ENCODE results near the gene IL2RA. TPM values are rescaled to one million over a fixed set of nuclear protein-coding genes. Genes with fewer than 3 reads are reported as not detected.

The IL2RA gene
- polyA plus RNA-seq, 1 donor from 2014 or later = not detected

GRCh38 chr10:6079044-6079443 is 16.9 kb upstream of the IL2RA start:
- no peaks in the 10 kb centered on the region for H3K9me2 ChIP-seq (ENCODE audit: insufficient read depth, low read length)
- H3K27ac ChIP-seq (ENCODE audit: low read length) = no peak overlapping the region
- no peaks in the 10 kb centered on the region for H4K20me1 ChIP-seq (ENCODE audit: insufficient read depth)
- no peaks in the 10 kb centered on the region for H3K79me2 ChIP-seq (replicated peaks; ENCODE audit: insufficient read depth, low read length)
- H3K4me2 ChIP-seq (ENCODE audit: low read length) = no peak overlapping the region
- no peaks in the 10 kb centered on the region for H3K36me3 ChIP-seq (ENCODE audit: insufficient read depth, low read length)
- TF ChIP-seq REST (IDR thresholded peaks at IDR 0.05; ENCODE audit: borderline replicate concordance) (no peak), TAF1 (IDR thresholded peaks at IDR 0.05; ENCODE audit: low read depth) (no peak), EP300 (conservative IDR thresholded peaks at IDR 0.05; ENCODE audit: poor library complexity, severe bottlenecking) (no peak)
- no peaks in the 10 kb centered on the region for H3F3A ChIP-seq (ENCODE audit: insufficient read depth, low read length, poor library complexity, severe bottlenecking)
- H3K9ac ChIP-seq (ENCODE audit: low read length) = no peak overlapping the region
- H3K9me3 ChIP-seq (ENCODE audit: low read length) = no peaks in the 10 kb centered on the region
- no peaks in the 10 kb centered on the region for H3K27me3 ChIP-seq (ENCODE audit: insufficient read depth, low read depth, low read length)
- no peak overlapping the region for H3K4me3 ChIP-seq (ENCODE audit: low read length)
- no peak overlapping the region for H2AFZ ChIP-seq (ENCODE audit: low read depth, low read length)

GRCh38 chr10:6077071-6077675 is 15.0 kb upstream of the IL2RA start:
- TF ChIP-seq POLR2AphosphoS5 (IDR thresholded peaks at IDR 0.05) = no peak
- no peak for TF ChIP-seq SMC3 (conservative IDR thresholded peaks at IDR 0.05; ENCODE audit: poor library complexity)
- no peak for TF ChIP-seq EZH2 (IDR thresholded peaks at IDR 0.05; ENCODE audit: borderline replicate concordance, insufficient read depth, low read length, poor library complexity, severe bottlenecking)
- TF ChIP-seq MXI1 (conservative IDR thresholded peaks at IDR 0.05; ENCODE audit: poor library complexity, severe bottlenecking) = no peak
- TF ChIP-seq TAF1 (IDR thresholded peaks at IDR 0.05; ENCODE audit: low read depth) = no peak
- no peak for TF ChIP-seq REST (IDR thresholded peaks at IDR 0.05; ENCODE audit: borderline replicate concordance)
- no peak for TF ChIP-seq CTCF (IDR thresholded peaks at IDR 0.05; ENCODE audit: poor library complexity, severe bottlenecking)
- TF ChIP-seq RAD21 (conservative IDR thresholded peaks at IDR 0.05) = no peak
- TF ChIP-seq EP300 (conservative IDR thresholded peaks at IDR 0.05; ENCODE audit: poor library complexity, severe bottlenecking) = no peak
- Histone ChIP-seq H2AFZ (ENCODE audit: low read depth, low read length) (no peak overlapping the region), H3K9ac (ENCODE audit: low read length) (no peak overlapping the region), H3K79me2 (replicated peaks; ENCODE audit: insufficient read depth, low read length) (no peaks in the 10 kb centered on the region), H3K27me3 (ENCODE audit: insufficient read depth, low read depth, low read length) (no peaks in the 10 kb centered on the region), H4K20me1 (ENCODE audit: insufficient read depth) (no peaks in the 10 kb centered on the region), H3K4me3 (ENCODE audit: low read length) (no peak overlapping the region), H3K36me3 (ENCODE audit: insufficient read depth, low read length) (no peaks in the 10 kb centered on the region), H3K4me2 (ENCODE audit: low read length) (no peak overlapping the region), H3F3A (ENCODE audit: insufficient read depth, low read length, poor library complexity, severe bottlenecking) (no peaks in the 10 kb centered on the region), H3K27ac (ENCODE audit: low read length) (no peak overlapping the region), H3K9me3 (ENCODE audit: low read length) (no peaks in the 10 kb centered on the region), H3K9me2 (ENCODE audit: insufficient read depth, low read length) (no peaks in the 10 kb centered on the region)

All from neural cell (in vitro differentiated cells).